Vagina (tissue), 2 donors: ENCODE measurements around the gene SPATA31C1. TPM values are rescaled to one million over a fixed set of nuclear protein-coding genes. Genes with fewer than 3 reads are reported as not detected.
"Not testable (repeated sequence)": the region's sequence is repeated elsewhere in the genome, so short reads cannot be mapped to it uniquely, and the experiment has no call there.

Experiments used
- DNase-seq, 2 donors: peaks; one replicate each; pipeline ENCODE4 v3.0.0-alpha.2; 2017; ENCODE audit errors: extremely low spot score in 2 of 2
- H3K27ac ChIP-seq: fragments of 200-600 bp; sonication (generic); one replicate; pipeline ENCODE4 v1.5.1; 2019
- H3K27me3 ChIP-seq: fragments of 200-600 bp; sonication (generic); one replicate; pipeline ENCODE4 v1.5.1; 2019
- H3K36me3 ChIP-seq, 2 donors: fragments of 200-600 bp; sonication (generic); one replicate each; pipeline ENCODE4 v1.5.1; 2017 to 2019
- H3K4me1 ChIP-seq: fragments of 200-600 bp; sonication (generic); one replicate; pipeline ENCODE4 v1.5.1; 2019
- H3K4me3 ChIP-seq, 2 donors: fragments of 200-600 bp; sonication (generic); 1 replicate in 1 of 2; 2 replicates in 1 of 2; pipeline ENCODE4 v1.5.1; 2016 to 2019
- H3K9me3 ChIP-seq: fragments of 200-600 bp; sonication (generic); one replicate; pipeline ENCODE4 v1.5.1; 2019
- POLR2A ChIP-seq, 2 donors: fragments of 450-650 bp; IDR thresholded peaks; one replicate each; pipeline ENCODE4 v1.6.1; 2017; ENCODE audit warnings: antibody characterized with exemption in 2 of 2, mild to moderate bottlenecking in 2 of 2, moderate library complexity in 2 of 2
- POLR2AphosphoS5 ChIP-seq, 2 donors: sonication (generic); formaldehyde crosslinking; IDR thresholded peaks; one replicate each; pipeline ENCODE4 v1.9.0; 2017; ENCODE audit warnings: antibody characterized with exemption in 2 of 2, mild to moderate bottlenecking in 2 of 2, low read depth in 1 of 2; ENCODE audit not compliant: insufficient read depth in 1 of 2
- intact Hi-C: fragments of 100-400 bp; cut with DNase I; formaldehyde crosslinking; loops from one replicate; pipeline ENCODE4 v1.15.1; 2023
- total RNA-seq: library from RNA; depleted of rRNA; stranded (reverse); fragments of >200 nt; gene quantifications from one replicate; pipeline ENCODE4 v1.2.3, GENCODE V29; 2016
- TF ChIP-seq, protein P1 (sequence below), 3 experiments: fragments of 450-650 bp in 2 of 3; fragments of 200-600 bp in 1 of 3; sonication (generic) in 1 of 3; IDR thresholded peaks; one replicate each; pipeline ENCODE4 v1.5.1; 2017 to 2019; ENCODE audit warnings: antibody characterized with exemption in 3 of 3, mild to moderate bottlenecking in 2 of 3, moderate library complexity in 2 of 3

Gene SPATA31C1
- total RNA-seq, 1 donor from 2014 or later = not detected

DNA sequence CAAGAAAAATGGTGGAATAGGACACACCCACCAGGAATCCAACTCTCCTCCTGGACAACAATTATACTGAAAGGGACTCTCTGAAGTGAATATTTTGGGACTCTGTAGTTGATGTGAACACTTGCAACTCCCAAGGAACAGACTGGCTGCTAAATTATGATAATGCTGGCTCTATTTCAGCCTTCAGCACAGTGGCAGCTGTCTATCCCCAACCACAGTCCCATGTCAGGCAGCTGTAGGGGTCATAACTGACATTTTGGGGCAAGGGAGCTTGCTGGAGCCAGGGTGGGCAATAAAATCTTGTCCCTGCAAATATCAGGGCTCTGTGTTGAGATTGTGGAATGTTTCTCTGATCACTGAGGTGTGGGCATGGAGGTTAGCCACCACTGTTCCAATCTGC, 20.9 kb upstream of the SPATA31C1 start:
- H3K9me3 ChIP-seq = no peaks in the 10 kb centered on the region
- no peak overlapping the region for H3K27ac ChIP-seq
- TF ChIP-seq POLR2AphosphoS5 (IDR thresholded peaks at IDR 0.05; ENCODE audit: insufficient read depth in 1 of 2, low read depth in 1 of 2) (no peak), POLR2A (IDR thresholded peaks at IDR 0.05) (no peak)
- TF ChIP-seq, protein P1, sequence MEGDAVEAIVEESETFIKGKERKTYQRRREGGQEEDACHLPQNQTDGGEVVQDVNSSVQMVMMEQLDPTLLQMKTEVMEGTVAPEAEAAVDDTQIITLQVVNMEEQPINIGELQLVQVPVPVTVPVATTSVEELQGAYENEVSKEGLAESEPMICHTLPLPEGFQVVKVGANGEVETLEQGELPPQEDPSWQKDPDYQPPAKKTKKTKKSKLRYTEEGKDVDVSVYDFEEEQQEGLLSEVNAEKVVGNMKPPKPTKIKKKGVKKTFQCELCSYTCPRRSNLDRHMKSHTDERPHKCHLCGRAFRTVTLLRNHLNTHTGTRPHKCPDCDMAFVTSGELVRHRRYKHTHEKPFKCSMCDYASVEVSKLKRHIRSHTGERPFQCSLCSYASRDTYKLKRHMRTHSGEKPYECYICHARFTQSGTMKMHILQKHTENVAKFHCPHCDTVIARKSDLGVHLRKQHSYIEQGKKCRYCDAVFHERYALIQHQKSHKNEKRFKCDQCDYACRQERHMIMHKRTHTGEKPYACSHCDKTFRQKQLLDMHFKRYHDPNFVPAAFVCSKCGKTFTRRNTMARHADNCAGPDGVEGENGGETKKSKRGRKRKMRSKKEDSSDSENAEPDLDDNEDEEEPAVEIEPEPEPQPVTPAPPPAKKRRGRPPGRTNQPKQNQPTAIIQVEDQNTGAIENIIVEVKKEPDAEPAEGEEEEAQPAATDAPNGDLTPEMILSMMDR (IDR thresholded peaks at IDR 0.05) = no peak
- no peaks in the 10 kb centered on the region for H3K36me3 ChIP-seq
- no peak for DNase-seq
- no peaks in the 10 kb centered on the region for H3K4me1 ChIP-seq
- intact Hi-C loops = no loop called here
- H3K27me3 ChIP-seq = no peaks in the 10 kb centered on the region
- H3K4me3 ChIP-seq = no peak overlapping the region

DNA sequence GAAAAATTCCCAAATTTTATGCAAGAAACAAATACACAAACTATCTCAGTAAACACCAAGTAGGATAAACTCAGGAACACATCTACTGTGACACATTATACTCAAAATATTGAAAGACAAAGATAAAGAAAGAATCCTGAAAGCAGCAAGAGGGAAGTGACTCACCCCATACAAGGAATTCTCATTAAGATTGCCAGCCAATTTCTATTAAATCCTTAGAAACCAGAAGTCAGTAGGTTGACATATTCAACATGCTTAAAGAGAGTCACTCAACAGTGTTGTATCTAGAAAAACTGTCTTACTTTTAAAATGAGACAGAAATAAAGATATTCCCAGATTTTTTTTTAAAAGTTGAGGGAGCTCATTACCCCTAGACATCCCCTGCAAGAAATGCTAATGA, 19.6 kb upstream of the SPATA31C1 start:
- Histone ChIP-seq H3K9me3 (peaks cover 4% of the 10 kb centered on the region), H3K4me1 (no peaks in the 10 kb centered on the region), H3K36me3 (no peaks in the 10 kb centered on the region), H3K27me3 (no peaks in the 10 kb centered on the region), H3K4me3 (no peak overlapping the region), H3K27ac (no peak overlapping the region)
- intact Hi-C loops = no loop called here
- TF ChIP-seq, protein P1 (IDR thresholded peaks at IDR 0.05) = no peak
- TF ChIP-seq POLR2AphosphoS5 (IDR thresholded peaks at IDR 0.05; ENCODE audit: insufficient read depth in 1 of 2, low read depth in 1 of 2) (no peak), POLR2A (IDR thresholded peaks at IDR 0.05) (no peak)
- DNase-seq = no peak

- not testable (repeated sequence) for H3K4me3 ChIP-seq, H3K4me1 ChIP-seq, DNase-seq
Observed at GRCh38 chr9:87902371-87902770, 15.4 kb upstream of the SPATA31C1 start.

DNA sequence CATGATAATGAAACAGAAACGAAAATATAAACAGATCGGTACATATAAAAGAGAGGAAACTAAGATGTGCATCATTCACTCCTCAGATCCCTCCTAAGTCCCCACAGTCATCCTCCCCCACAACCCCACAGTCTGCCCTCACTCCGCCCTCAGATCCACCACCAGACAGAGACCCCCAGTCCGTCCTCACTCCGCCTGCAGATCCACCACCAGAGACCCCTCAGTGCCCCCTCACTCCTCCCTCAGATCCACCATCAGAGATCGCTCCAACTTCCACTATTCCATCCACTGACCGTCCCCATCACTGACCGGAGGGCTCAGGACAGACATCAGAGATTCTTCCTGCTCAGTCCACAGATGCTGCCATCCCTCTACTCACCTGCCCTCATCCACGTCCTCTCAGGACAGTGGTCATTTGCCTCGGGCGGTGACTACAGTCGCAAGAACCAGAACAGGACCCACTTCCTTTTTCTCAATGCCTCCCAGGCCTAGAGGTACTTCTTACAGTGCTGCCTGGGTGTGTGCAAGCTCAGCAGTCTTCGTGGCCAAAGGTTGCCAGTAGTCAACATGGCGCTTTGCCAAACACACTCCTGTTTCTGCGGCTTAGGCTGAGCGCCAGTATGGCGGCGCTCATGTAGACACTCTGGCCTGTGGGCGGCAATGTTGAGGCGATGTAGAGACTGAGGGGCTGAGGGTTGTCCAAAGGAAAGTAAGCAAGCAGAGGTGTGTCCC, 8.3 kb upstream of the SPATA31C1 start:
- Histone ChIP-seq H3K27me3 (no peaks in the 10 kb centered on the region), H3K4me3 (no peak overlapping the region), H3K27ac (no peak overlapping the region), H3K36me3 (no peaks in the 10 kb centered on the region), H3K4me1 (no peaks in the 10 kb centered on the region), H3K9me3 (no peaks in the 10 kb centered on the region)
- intact Hi-C loops = no loop called here
- TF ChIP-seq POLR2AphosphoS5 (IDR thresholded peaks at IDR 0.05; ENCODE audit: insufficient read depth in 1 of 2, low read depth in 1 of 2) = no peak
- no peak for TF ChIP-seq POLR2A (IDR thresholded peaks at IDR 0.05)
- TF ChIP-seq, protein P1 (IDR thresholded peaks at IDR 0.05) = no peak
- peak; percentile 62 to 91 for DNase-seq

More at GRCh38 chr9:87902371-87902770, 15.4 kb upstream of the SPATA31C1 start:
- H3K9me3 ChIP-seq, H3K36me3 ChIP-seq, H3K27me3 ChIP-seq, H3K27ac ChIP-seq, intact Hi-C loops: not testable (repeated sequence)

DNA sequence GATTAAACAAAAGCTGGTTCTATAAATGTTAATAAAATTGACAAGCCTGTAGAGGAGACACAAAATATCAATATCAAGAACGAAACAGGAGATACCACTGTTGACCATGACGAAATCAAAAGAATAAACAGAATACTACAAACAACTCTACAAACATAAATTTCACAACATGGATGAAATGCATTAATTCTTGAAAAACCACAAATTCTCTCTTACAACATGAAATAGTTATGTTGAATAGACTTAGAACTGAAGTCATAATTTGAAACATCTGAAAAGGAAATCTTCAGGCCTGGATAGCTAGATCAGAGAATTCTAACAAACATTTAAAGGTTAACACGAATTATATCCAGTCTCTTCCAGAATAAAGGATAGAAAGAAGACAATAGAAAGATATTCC, 6.9 kb upstream of the SPATA31C1 start:
- H3K27ac ChIP-seq = no peak overlapping the region
- no peaks in the 10 kb centered on the region for H3K9me3 ChIP-seq
- TF ChIP-seq POLR2A (IDR thresholded peaks at IDR 0.05) (no peak), POLR2AphosphoS5 (IDR thresholded peaks at IDR 0.05; ENCODE audit: insufficient read depth in 1 of 2, low read depth in 1 of 2) (no peak)
- TF ChIP-seq, protein P1 (IDR thresholded peaks at IDR 0.05) = no peak
- intact Hi-C loops = no loop called here
- H3K36me3 ChIP-seq = no peaks in the 10 kb centered on the region
- no peak overlapping the region for H3K4me3 ChIP-seq
- no peaks in the 10 kb centered on the region for H3K4me1 ChIP-seq
- H3K27me3 ChIP-seq = no peaks in the 10 kb centered on the region
- DNase-seq = no peak

DNA sequence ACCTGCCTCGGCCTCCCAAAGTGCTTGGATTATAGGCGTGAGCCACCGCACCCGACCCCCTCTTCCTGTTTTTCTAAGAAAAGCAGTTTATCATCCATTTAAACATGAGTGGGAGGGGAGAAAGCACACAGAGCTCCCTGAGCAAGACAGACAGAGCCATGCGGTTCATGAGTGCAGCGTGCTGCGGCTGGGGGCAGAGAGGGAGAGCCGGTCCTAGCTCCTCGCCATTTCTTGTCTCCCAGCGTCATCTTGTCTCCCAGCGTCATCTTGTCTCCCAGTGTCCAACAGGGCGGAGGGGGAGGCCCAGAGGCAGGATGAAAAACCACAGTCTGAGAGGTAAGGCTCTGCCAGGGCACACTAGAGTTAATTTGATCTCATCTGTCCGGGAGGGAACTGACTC, 1.3 kb downstream of the SPATA31C1 start:
- intact Hi-C loops, H3K27me3 ChIP-seq, H3K27ac ChIP-seq, H3K4me3 ChIP-seq, H3K9me3 ChIP-seq, H3K4me1 ChIP-seq, H3K36me3 ChIP-seq, DNase-seq: not testable (repeated sequence)

DNA sequence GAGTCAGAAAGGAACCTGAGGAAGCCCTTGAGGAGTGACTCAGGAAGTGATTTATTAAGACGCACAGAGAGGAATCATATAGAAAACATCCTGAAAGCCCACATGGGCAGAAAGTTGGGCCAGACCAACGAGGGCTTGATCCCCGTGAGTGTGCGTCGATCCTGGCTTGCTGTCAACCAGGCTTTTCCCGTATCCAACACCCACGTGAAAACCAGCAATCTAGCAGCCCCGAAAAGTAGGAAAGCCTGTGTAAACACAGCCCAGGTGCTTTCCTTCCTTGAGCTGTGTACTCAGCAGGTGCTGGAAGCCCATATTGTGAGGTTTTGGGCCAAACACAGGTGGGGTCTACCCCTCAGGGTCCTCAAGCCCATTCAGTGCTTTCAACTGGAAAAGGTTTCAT, 3.8 kb downstream of the SPATA31C1 start:
- intact Hi-C loops, H3K27ac ChIP-seq, H3K4me3 ChIP-seq, H3K36me3 ChIP-seq, H3K9me3 ChIP-seq, H3K4me1 ChIP-seq, DNase-seq, H3K27me3 ChIP-seq: not testable (repeated sequence)

GRCh38 chr9:87923012-87923411, 5.2 kb downstream of the SPATA31C1 start:
- H3K36me3 ChIP-seq, H3K9me3 ChIP-seq, DNase-seq, H3K4me3 ChIP-seq, H3K27ac ChIP-seq, intact Hi-C loops, H3K4me1 ChIP-seq, H3K27me3 ChIP-seq: not testable (repeated sequence)

DNA sequence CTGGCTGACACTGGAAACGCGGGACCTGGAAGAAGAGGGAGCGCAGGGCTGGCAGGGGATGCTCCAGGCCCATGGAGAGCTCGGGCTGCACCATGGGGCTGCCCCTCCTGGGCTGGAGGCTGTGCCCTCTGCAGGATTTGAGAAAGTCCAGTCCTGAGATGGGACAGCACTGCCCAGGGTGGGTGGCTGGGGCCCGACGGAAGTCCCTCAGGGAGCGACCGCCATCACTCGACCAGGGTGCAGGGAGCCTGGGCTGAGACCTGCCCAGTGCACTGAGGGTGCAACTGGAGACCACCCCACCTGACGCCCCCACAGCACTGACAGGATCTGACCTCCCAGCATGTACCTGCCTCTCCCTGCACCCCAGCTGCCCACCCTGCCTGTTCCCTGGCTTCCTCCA, 7.1 kb downstream of the SPATA31C1 start:
- DNase-seq, H3K4me3 ChIP-seq, H3K27me3 ChIP-seq, H3K4me1 ChIP-seq, H3K36me3 ChIP-seq, intact Hi-C loops, H3K27ac ChIP-seq, H3K9me3 ChIP-seq: not testable (repeated sequence)
